GM19193 (cell line): ENCODE data around the gene R3HCC1L.

ENCODE experiments used
- POLR2A ChIP-seq: IDR thresholded peaks from 4 replicates; pipeline ENCODE4 v1.6.1; 2011; ENCODE audit not compliant: insufficient read depth, insufficient read length; ENCODE audit errors: extremely low read depth

Gene R3HCC1L

DNA sequence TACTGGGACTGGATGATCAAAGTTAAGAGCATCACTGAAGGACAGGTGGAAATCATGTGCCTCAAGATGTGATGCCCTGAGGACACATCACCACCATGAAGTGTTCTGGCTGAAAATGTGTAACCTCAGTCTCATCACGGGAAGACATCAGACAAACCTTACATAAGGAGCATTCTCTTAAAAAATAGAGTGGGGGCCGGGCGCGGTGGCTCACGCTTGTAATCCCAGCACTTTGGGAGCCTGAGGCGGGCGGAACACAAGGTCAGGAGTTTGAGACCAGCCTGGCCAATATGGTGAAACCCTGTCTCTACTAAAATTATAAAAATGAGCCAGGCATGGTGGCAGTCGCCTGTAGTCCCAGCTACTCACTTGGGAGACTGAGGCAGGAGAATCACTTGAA, 67.9 kb downstream of the R3HCC1L start:
- TF ChIP-seq POLR2A = no peak

DNA sequence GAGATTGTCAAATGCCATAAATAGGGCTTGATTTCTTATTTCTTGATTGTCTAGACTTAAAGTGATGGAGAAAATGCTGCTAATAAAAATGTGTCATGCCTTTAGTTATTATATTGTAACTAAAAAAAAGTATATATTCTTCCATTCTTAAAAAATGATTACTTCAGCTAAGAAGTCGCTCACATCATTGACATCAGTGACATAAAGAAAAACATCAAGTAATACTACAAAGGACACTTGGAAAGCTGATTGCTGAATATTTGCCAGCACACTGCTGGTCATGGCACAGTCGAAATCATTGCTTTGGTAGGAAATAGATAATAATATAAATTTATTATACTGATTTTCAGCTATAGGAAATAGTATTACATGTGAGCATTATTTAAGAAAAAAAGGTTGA, 70.9 kb downstream of the R3HCC1L start:
- TF ChIP-seq POLR2A = no peak

DNA sequence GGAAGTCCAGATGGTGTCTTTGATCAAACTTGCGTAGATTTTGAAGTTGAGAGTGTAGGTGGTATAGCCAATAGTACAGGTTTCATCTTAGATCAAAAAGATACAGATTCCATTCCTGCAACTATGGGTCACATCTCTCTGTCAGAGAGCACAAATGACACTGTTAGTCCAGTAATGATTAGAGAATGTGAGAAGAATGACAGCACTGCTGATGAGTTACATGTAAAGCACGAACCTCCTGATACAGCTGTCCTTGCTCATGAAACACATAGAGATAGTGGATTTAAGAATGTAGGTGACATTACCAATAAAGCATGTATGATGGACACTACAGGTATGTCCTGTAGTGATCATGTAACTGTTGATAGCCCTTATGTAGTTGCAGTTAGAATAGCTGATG, 74.5 kb downstream of the R3HCC1L start:
- TF ChIP-seq POLR2A = no peak

DNA sequence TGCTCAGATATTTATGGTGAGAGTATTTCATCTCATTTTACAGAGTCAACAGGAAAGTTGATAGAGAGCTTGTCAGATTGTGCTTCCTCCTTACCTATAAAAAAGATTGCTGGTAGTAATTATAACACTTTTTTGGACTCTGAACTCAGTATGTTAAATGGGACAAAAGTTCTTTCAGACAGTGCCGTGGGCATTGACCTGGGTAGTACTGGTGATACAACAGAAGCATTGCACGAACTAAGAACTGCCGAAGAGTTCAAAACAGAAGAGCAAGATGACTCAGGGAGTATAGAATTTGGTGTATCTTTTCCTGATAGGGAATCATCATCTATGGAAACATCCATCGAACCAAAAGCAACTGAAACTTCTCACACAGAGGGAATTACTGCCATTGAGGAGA, 75.0 kb downstream of the R3HCC1L start:
- no peak for TF ChIP-seq POLR2A

DNA sequence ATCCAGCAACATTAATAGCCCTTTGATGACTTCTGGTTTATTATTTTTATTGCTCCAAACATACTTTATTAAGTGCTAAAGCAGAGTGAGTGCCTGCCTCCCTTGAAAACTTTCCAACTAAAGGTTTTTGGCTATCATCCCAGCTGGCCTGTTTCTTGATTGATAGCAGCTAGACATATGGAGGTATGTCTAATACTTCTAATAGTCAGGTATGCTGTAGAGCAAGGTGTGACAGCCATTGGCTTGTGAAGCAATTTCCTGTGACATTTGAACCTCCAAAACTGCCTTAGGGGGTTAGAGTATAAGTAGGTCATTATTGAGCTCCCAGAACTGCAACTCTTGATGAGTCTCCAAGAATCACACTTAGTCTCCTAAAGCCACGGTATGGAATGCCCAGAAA, 77.7 kb downstream of the R3HCC1L start:
- no peak for TF ChIP-seq POLR2A

DNA sequence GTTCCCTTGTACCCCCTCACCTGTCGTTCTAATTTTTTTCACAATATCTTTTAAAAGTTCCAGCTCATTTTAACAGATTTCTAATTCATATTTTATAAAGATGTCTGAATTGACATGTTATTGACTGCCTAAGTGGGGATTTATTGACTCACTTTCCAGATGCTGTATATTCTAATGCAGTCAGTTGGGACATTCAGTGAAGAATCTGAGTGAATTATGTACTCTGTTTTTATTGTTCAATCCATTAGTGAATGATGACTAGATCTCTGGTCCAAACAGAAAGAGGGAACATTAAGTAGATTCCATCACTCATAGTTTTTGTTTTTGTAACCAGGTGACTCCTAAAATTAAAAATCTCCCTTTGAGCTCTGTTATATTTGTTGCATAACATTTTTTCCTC, 79.3 kb downstream of the R3HCC1L start:
- no peak for TF ChIP-seq POLR2A

DNA sequence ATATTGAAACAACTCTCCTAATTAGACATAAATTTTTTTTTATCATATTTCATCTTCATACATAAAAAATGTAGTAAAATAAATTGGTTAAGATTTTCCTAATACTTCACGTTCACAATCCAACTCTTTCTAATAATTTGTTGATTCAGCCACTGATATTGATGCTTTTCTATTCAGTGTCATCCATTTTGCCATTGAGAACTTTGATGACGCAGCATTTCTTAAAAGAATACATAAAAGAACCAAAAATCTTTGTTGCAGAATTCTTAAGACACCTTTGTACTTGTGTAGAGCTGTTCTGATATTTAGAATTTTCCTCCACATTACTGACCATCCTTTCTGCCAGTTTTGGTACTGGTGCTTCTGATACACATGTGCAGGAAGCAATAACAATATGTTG, 80.9 kb downstream of the R3HCC1L start:
- TF ChIP-seq POLR2A = no peak

DNA sequence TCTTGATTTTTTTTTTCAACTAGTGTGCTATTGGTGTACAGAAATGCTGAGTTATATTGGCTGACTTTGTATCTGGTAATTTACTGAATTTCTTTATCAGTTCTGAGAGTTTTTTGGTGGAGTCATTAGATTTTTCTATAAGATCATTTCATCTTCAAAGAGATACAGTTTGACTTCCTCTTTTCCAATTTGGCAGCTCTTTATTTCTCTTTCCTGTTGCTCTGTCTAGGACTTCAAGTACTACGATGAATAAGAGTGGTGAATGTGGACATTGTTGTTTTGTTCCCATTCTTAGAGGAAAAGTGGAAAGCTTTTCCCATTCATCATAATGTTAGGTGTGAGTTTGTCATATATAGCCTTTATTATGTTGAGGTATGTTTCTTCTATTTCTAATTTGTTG, 83.3 kb downstream of the R3HCC1L start:
- no peak for TF ChIP-seq POLR2A

DNA sequence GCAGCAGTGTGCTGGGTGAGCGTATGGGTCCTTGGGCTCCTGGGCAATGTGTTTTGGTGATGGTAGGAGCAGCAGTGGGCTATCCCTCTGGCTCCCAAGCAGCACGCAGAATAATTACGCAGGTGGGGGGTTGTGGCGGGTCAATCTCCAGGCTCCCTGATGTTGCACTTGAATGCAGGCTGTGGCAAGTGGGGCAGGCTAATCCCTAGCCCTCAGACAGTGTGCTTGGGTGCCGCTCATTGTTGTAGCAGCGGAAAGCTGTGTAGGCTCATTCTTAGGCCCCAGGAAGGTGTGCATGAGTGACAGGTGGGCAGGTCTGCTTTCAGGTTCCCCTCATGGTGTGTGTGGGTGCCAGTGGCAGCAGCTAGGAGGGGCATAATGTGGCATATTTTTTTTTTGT, 89.4 kb downstream of the R3HCC1L start:
- no peak for TF ChIP-seq POLR2A

DNA sequence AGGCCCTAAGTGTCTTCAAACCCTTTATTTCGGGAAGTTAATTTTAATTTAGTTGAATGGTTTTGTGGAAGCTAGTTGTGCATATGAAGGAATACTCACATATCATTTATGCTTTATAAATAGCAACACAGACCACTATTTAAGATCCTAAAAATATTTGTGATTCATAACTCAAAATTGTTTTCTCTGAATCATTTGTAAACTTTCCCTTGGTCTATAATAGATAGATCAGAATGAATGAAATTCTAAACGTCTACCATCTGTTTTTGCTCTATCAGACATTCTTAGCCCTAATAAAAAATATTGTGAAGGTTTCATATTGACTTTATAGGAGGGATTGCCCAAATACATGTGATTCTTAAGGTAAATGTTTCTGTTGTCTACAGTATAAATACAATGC, 90.1 kb downstream of the R3HCC1L start:
- TF ChIP-seq POLR2A = no peak

DNA sequence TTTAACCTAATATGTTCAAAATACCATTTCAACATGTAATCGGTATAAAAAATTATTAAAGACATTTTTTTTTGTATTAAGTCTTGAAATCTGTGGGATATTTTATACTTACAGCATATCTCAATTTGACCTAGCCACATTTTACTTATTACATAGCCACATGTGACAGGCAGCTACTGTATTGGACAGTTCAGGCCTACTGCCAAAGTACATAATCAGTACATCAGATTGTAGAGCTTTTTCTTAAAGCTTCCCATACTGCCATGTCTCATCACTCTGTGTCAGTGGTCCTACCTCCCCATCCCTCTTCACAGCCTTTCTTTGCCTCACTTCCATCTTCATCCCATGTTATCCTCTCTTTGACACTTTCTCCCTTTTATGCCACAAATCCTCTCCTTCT, 90.5 kb downstream of the R3HCC1L start:
- no peak for TF ChIP-seq POLR2A

DNA sequence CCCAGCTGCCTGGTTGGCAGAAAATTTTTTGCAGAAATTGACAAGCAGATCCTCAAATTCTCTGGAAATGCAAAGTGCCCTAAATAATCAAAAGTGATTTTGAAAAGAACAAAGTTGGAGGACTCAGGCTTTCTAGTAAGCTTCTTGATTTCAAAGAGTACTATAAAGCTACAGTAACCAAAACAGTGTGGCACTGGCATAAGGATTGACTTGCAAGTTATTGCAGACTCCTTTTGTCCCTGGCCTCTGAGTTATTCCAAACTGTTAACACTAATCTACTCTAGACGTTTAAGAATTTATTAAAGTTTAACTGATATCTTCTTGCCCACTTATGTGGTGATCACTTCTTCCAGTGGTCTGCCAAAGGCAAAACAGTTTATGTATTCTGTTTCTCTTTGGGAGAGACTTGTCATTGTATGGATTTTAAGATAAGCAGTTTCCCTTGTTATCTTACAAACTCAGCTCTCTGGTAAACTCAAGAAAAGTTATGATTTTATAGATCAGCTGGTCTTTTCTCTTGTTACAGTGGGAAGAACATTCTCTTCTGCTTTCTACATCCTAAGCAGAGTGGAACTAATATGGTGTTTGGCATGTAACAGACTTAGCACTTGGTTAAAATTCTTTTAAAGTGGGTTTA, 92.2 kb downstream of the R3HCC1L start:
- TF ChIP-seq POLR2A = no peak

DNA sequence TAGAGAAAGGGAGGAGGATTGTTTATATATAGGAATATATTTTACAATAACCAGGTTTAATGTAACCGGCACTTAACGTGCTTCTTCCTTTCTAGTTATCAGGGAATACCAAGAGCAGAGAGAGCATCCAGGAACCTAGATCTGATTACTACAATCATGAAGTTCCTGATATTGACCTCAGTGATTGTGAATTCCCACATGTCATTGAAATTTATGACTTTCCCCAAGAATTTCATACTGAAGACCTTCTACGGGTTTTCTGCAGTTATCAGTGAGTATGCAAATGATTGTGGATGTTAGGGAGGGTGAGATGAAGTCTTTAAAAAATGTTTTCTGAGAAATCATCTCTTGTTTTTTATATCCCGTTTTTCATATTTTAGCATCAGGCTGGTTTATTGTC, 97.0 kb downstream of the R3HCC1L start:
- no peak for TF ChIP-seq POLR2A

DNA sequence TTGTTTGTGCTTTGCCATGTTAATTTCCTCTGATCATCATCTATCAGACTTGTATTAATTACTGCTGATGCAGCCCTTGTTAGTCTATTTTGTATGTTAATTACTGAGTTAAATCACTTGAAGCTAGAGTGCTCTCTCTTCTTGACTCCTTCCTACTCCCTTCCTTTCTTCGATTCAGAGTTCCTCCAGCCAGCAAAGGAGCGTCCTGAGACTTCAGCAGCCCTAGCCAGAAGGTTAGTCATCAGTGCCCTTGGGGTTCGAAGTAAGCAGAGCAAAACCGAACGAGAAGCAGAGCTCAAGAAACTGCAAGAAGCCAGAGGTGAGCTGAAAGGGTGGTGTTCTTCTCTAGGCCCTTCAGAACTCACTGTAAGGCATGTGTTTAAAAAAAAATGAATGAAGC, 101.4 kb downstream of the R3HCC1L start:
- TF ChIP-seq POLR2A = no peak

DNA sequence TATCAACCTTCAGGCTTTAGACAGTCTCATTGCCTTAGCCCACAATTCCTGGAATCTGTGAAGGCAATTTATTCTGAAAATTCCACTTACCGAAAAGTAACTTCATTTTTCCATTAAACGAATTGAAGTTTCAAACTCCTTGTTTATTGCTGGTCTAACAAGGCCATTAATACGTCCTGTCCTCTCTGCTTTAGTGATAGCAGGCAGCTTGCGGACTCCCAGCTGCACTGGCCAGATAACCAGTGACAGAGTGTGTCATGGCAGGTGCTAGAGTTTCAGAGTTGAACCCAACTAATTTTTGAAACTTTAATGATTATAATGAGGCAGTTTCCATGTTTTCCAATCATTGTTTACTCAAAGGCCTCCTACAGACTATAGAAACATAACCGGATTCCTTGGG, 102.4 kb downstream of the R3HCC1L start:
- no peak for TF ChIP-seq POLR2A

DNA sequence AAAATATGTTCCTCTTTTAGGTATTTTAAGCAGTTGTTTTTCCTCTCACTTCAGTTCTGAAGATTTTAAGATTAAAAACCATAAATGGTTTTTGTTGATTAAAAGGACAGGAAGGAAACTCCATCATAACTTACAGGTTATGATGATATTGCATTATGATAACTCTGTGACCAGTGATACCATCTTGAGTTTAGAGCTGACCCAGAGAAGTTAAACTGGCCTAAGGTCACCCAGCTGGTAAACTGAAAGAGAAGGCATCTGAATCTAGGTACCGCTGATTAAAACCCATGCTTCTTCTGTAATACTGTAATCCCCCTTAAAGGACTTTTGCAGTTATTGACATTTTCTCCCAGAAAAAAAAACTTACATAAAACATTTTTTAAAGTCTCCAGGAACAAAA, 103.9 kb downstream of the R3HCC1L start:
- no peak for TF ChIP-seq POLR2A

DNA sequence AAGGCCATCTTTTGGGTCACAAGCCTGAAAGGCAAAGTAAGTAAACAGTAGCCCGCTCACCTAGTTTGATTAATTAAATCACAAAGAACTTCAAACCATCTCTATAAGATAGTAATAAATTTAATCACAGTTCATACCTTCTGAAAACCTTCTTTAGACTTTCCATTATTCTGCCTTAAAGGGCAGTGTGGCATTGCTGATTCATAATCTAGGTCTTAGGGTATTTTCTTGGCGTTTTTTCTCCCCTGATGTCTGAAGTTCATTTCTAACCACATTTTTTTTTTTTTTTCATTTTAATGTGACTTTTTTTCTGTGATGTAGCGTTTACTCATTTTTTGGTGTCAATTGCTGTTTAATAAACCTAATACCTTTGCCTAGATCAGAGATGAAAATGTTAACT, 106.1 kb downstream of the R3HCC1L start:
- TF ChIP-seq POLR2A = no peak
